ENCODE measurements around the gene ALKBH3.

The ALKBH3 gene

GRCh38 chr11:43963279-43963620 lies 82.6 kb downstream of the ALKBH3 start:
- no peak overlapping the region for H3K4me3 ChIP-seq (ENCODE audit: control insufficient read depth, low read depth, low read length)
- no peak for TF ChIP-seq CTCF (IDR thresholded peaks at IDR 0.05; ENCODE audit: control insufficient read depth, insufficient read depth, low read depth, low read length, missing control alignments)
- no peak for DNase-seq (ENCODE audit: low read depth)

GRCh38 chr11:43967661-43968060 lies 87.0 kb downstream of the ALKBH3 start:
- DNase-seq (ENCODE audit: low read depth) = no peak
- TF ChIP-seq CTCF (IDR thresholded peaks at IDR 0.05; ENCODE audit: control insufficient read depth, insufficient read depth, low read depth, low read length, missing control alignments) = no peak
- no peak overlapping the region for H3K4me3 ChIP-seq (ENCODE audit: control insufficient read depth, low read depth, low read length)

- no peak for TF ChIP-seq CTCF (IDR thresholded peaks at IDR 0.05; ENCODE audit: control insufficient read depth, insufficient read depth, low read depth, low read length, missing control alignments)
- no peak overlapping the region for H3K4me3 ChIP-seq (ENCODE audit: control insufficient read depth, low read depth, low read length)
- no peak for DNase-seq (ENCODE audit: low read depth)
Measured at GRCh38 chr11:43968719-43969118, 88.1 kb downstream of the ALKBH3 start.

GRCh38 chr11:43969543-43969942 lies 88.9 kb downstream of the ALKBH3 start:
- DNase-seq (ENCODE audit: low read depth) = no peak
- no peak for TF ChIP-seq CTCF (IDR thresholded peaks at IDR 0.05; ENCODE audit: control insufficient read depth, insufficient read depth, low read depth, low read length, missing control alignments)
- no peak overlapping the region for H3K4me3 ChIP-seq (ENCODE audit: control insufficient read depth, low read depth, low read length)

All from AG09309 (cell line).